SIG-M5 (cell line): ENCODE results near the gene TIMM17A.

Experiments used
- DNase-seq: peaks from one replicate; lab custom pipeline; 2025; lab: John Stamatoyannopoulos, UW

Gene TIMM17A

GRCh38 chr1:201955009-201955728 is at the start of gene TIMM17A:
Gene TIMM17A, plus strand, starts transcription at chr1:201955503. Its CDS starts 24 bp downstream, at chr1:201955527.
- peak; percentile 89 for DNase-seq

GRCh38 chr1:201906336-201906735 is 49.0 kb upstream of the TIMM17A start:
- DNase-seq: no peak

GRCh38 chr1:201907621-201908020 is 47.7 kb upstream of the TIMM17A start:
- no peak for DNase-seq

- DNase-seq: no peak
These were observed 43.3 kb upstream of the TIMM17A start for GRCh38 chr1:201911826-201912571.

- no peak for DNase-seq
These were observed 42.5 kb upstream of the TIMM17A start for GRCh38 chr1:201912832-201913231.

- no peak for DNase-seq
These were observed 40.7 kb upstream of the TIMM17A start for GRCh38 chr1:201914456-201915235.

GRCh38 chr1:201916649-201917249 is 38.6 kb upstream of the TIMM17A start:
- no peak for DNase-seq

GRCh38 chr1:201917362-201918033 is 37.8 kb upstream of the TIMM17A start:
- no peak for DNase-seq

GRCh38 chr1:201918343-201918742 is 37.0 kb upstream of the TIMM17A start:
- no peak for DNase-seq

GRCh38 chr1:201921952-201922558 is 33.2 kb upstream of the TIMM17A start:
- no peak for DNase-seq

- no peak for DNase-seq
These were observed 30.1 kb upstream of the TIMM17A start for GRCh38 chr1:201925301-201925567.

- DNase-seq: no peak
These were observed 29.2 kb upstream of the TIMM17A start for GRCh38 chr1:201925981-201926645.

- no peak for DNase-seq
These were observed 27.0 kb upstream of the TIMM17A start for GRCh38 chr1:201928266-201928665.

- no peak for DNase-seq
These were observed 25.2 kb upstream of the TIMM17A start for GRCh38 chr1:201930137-201930536.

- no peak for DNase-seq
These were observed 24.5 kb upstream of the TIMM17A start for GRCh38 chr1:201930803-201931202.

- no peak for DNase-seq
These were observed 21.4 kb upstream of the TIMM17A start for GRCh38 chr1:201933840-201934430.

GRCh38 chr1:201937624-201938213 is 17.6 kb upstream of the TIMM17A start:
- no peak for DNase-seq

- no peak for DNase-seq
These were observed 16.8 kb upstream of the TIMM17A start for GRCh38 chr1:201938440-201939035.

- no peak for DNase-seq
These were observed 16.2 kb upstream of the TIMM17A start for GRCh38 chr1:201939148-201939547.

GRCh38 chr1:201939574-201939973 is 15.7 kb upstream of the TIMM17A start:
- DNase-seq: no peak
